ENCODE data around the gene ECM2.
"Not testable (repeated sequence)": the region's sequence is repeated elsewhere in the genome, so short reads cannot be mapped to it uniquely, and the experiment has no call there.

The ECM2 gene

GRCh38 chr9:92535940-92536850 is at the start of gene ECM2:
TSS of gene ECM2 (minus strand) at chr9:92535990. CDS start at chr9:92522866, 13,124 bp downstream.
- DNase-seq, result no peak

- DNase-seq, result no peak
Observed at GRCh38 chr9:92576175-92576574, 40.4 kb upstream of the ECM2 start.

- not testable (repeated sequence) for DNase-seq
Observed at GRCh38 chr9:92573612-92574011, 37.8 kb upstream of the ECM2 start.

- not testable (repeated sequence) for DNase-seq
Observed at GRCh38 chr9:92571871-92572270, 36.1 kb upstream of the ECM2 start.

- DNase-seq, result no peak
Observed at GRCh38 chr9:92564982-92565381, 29.2 kb upstream of the ECM2 start.

GRCh38 chr9:92564504-92564903 is 28.7 kb upstream of the ECM2 start:
- no peak for DNase-seq

GRCh38 chr9:92563116-92564100 is 27.6 kb upstream of the ECM2 start:
- no peak for DNase-seq

- no peak for DNase-seq
Observed at GRCh38 chr9:92562461-92562967, 26.7 kb upstream of the ECM2 start.

GRCh38 chr9:92561374-92562330 is 25.9 kb upstream of the ECM2 start:
- no peak for DNase-seq

- DNase-seq, result no peak
Observed at GRCh38 chr9:92558612-92559374, 23.0 kb upstream of the ECM2 start.

GRCh38 chr9:92550765-92551164 is 15.0 kb upstream of the ECM2 start:
- DNase-seq, result no peak

GRCh38 chr9:92547356-92547755 is 11.6 kb upstream of the ECM2 start:
- no peak for DNase-seq

GRCh38 chr9:92545002-92545510 is 9.3 kb upstream of the ECM2 start:
- no peak for DNase-seq

- DNase-seq, result no peak
Observed at GRCh38 chr9:92543972-92544371, 8.2 kb upstream of the ECM2 start.

- no peak for DNase-seq
Observed at GRCh38 chr9:92538541-92538940, 2.8 kb upstream of the ECM2 start.

GRCh38 chr9:92534674-92535073 is 1.1 kb downstream of the ECM2 start:
- no peak for DNase-seq

- no peak for DNase-seq
Observed at GRCh38 chr9:92534204-92534603, 1.6 kb downstream of the ECM2 start.

- no peak for DNase-seq
Observed at GRCh38 chr9:92530893-92531292, 4.9 kb downstream of the ECM2 start.

- DNase-seq, result no peak
Observed at GRCh38 chr9:92529124-92529523, 6.7 kb downstream of the ECM2 start.

- no peak for DNase-seq
Observed at GRCh38 chr9:92528522-92528849, 7.3 kb downstream of the ECM2 start.

- DNase-seq, result no peak
Observed at GRCh38 chr9:92527832-92528521, 7.8 kb downstream of the ECM2 start.

Data from DMS79 (cell line).